ENCODE measurements around the gene CMIP.

DNA sequence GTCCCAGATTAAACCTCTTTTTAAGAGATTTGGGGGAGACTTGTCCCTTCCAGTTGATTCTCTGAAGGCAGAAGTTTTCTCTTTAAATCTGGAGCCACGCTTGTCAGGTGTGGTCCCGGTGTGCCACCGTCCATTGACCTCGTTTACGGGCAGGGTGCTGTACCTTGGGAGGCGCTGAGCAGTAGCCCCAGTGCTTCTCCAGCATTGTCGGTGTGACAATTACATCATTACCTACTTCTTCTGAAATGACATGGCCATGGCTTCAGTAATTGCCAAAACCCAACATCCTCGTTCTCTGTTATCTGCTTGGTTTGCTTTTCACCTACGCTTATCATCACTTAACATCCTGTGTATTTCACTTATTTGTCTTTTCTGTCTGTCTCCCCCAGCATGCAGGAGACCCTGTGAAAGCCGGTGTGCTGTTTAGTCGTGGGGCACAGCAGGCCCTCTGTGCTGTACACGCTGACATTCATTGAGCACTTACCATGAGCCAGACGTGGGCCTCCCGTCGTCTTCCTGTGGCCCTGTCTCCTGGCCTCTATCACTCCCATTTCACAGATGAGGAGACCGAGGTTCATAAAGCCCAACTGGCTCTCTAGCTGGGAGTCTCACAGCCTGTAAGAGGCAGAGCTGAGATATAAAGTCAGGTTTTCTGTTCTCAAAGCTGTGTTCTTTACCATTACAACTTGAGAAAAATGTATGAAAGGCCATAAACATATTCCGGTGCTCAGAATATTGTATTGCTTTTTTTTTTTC is 143.9 kb downstream of the CMIP start:
- TF ChIP-seq YY1 (IDR thresholded peaks at IDR 0.05; ENCODE audit: insufficient read depth, insufficient read length) (no peak), ZNF274 (IDR thresholded peaks at IDR 0.05; ENCODE audit: low read depth, low read length) (no peak)

Data from NT2/D1 (cell line).